Liver (tissue), 9 donors: ENCODE measurements around the gene DGKD. TPM values are rescaled to one million over a fixed set of nuclear protein-coding genes. Genes with fewer than 3 reads are reported as not detected.
A peak's percentile ranks its signal among the peaks of the same experiment; 100 is the strongest.

Source experiments
- DNase-seq: peaks from one replicate; pipeline ENCODE4 v3.0.0-alpha.2; 2017; ENCODE audit warnings: low spot score
- H3K27ac ChIP-seq, 2 donors: one replicate each; pipeline ENCODE4 v1.7.0; 2013; ENCODE audit warnings: inconsistent platforms in 2 of 2, low read length in 2 of 2, control low read depth in 1 of 2, low read depth in 1 of 2, mild to moderate bottlenecking in 1 of 2
- H3K27me3 ChIP-seq, 4 donors: one replicate each; pipeline versions ENCODE4 v1.6.1 to v1.7.0; 2013; ENCODE audit warnings: low read length in 3 of 4, inconsistent platforms in 1 of 4, mild to moderate bottlenecking in 1 of 4, moderate library complexity in 1 of 4; ENCODE audit not compliant: control insufficient read depth in 4 of 4, insufficient read depth in 4 of 4
- H3K36me3 ChIP-seq, 4 donors: one replicate each; pipeline versions ENCODE4 v1.6.1 to v1.7.0; 2013; ENCODE audit warnings: low read length in 3 of 4, mild to moderate bottlenecking in 3 of 4, low read depth in 1 of 4, moderate library complexity in 1 of 4; ENCODE audit not compliant: control insufficient read depth in 4 of 4, insufficient read depth in 3 of 4
- H3K4me1 ChIP-seq, 4 donors: one replicate each; pipeline versions ENCODE4 v1.6.1 to v1.7.0; 2013; ENCODE audit warnings: low read length in 3 of 4, mild to moderate bottlenecking in 3 of 4, moderate library complexity in 1 of 4; ENCODE audit not compliant: control insufficient read depth in 4 of 4, insufficient read depth in 4 of 4
- H3K4me3 ChIP-seq, 3 donors: one replicate each; pipeline versions ENCODE4 v1.6.1 to v1.7.0; 2013; ENCODE audit warnings: low read length in 3 of 3, control low read depth in 1 of 3, low read depth in 1 of 3, mild to moderate bottlenecking in 1 of 3
- H3K9ac ChIP-seq, 2 donors: one replicate each; pipeline ENCODE4 v1.7.0; 2013; ENCODE audit warnings: low read length in 2 of 2, mild to moderate bottlenecking in 2 of 2, moderate library complexity in 2 of 2, control low read depth in 1 of 2, low read depth in 1 of 2
- H3K9me3 ChIP-seq, 4 donors: one replicate each; pipeline versions ENCODE4 v1.6.1 to v1.7.0; 2013; ENCODE audit warnings: low read length in 3 of 4; ENCODE audit not compliant: control insufficient read depth in 4 of 4
- CTCF ChIP-seq: fragments of 150-350 bp; IDR thresholded peaks from 2 replicates; pipeline ENCODE4 v1.5.1; 2017; ENCODE audit warnings: improper control_type of control experiment, low read depth, low read length; ENCODE audit not compliant: missing input control
- EGR1 ChIP-seq, 2 donors: IDR thresholded peaks; 2 replicates each; pipeline ENCODE4 v1.6.1; 2016 to 2018; ENCODE audit warnings: antibody characterized with exemption in 2 of 2, low read depth in 2 of 2
- FOXA2 ChIP-seq: IDR thresholded peaks from 2 replicates; pipeline ENCODE4 v1.6.1; 2016; ENCODE audit warnings: antibody characterized with exemption
- GABPA ChIP-seq, 2 donors: IDR thresholded peaks in 1 of 2; conservative IDR thresholded peaks in 1 of 2; 2 replicates each; pipeline ENCODE4 v1.6.1; 2016; ENCODE audit warnings: antibody characterized with exemption in 2 of 2, mild to moderate bottlenecking in 1 of 2, moderate library complexity in 1 of 2
- HNF4A ChIP-seq, 2 donors: conservative IDR thresholded peaks; 2 replicates each; pipeline ENCODE4 v1.6.1; 2016; ENCODE audit warnings: antibody characterized with exemption in 2 of 2, mild to moderate bottlenecking in 2 of 2
- HNF4G ChIP-seq: IDR thresholded peaks from 2 replicates; pipeline ENCODE4 v1.6.1; 2016; ENCODE audit warnings: antibody characterized with exemption
- JUND ChIP-seq, 2 donors: IDR thresholded peaks; 2 replicates each; pipeline ENCODE4 v1.6.1; 2016; ENCODE audit warnings: antibody characterized with exemption in 2 of 2
- MAX ChIP-seq: IDR thresholded peaks from 2 replicates; pipeline ENCODE4 v1.6.1; 2016; ENCODE audit warnings: antibody characterized with exemption
- NR2F2 ChIP-seq: IDR thresholded peaks from 2 replicates; pipeline ENCODE4 v1.6.1; 2016; ENCODE audit warnings: antibody characterized with exemption
- RAD21 ChIP-seq, 2 donors: IDR thresholded peaks; 2 replicates each; pipeline ENCODE4 v1.6.1; 2016; ENCODE audit warnings: antibody characterized with exemption in 2 of 2, mild to moderate bottlenecking in 2 of 2
- REST ChIP-seq: IDR thresholded peaks from 2 replicates; pipeline ENCODE4 v1.6.1; 2016; ENCODE audit warnings: antibody characterized with exemption, mild to moderate bottlenecking
- RXRA ChIP-seq, 2 donors: IDR thresholded peaks; 2 replicates each; pipeline ENCODE4 v1.6.1; 2017 to 2018; ENCODE audit warnings: antibody characterized with exemption in 2 of 2, mild to moderate bottlenecking in 1 of 2
- SP1 ChIP-seq: IDR thresholded peaks from 2 replicates; pipeline ENCODE4 v1.6.1; 2018; ENCODE audit warnings: antibody characterized with exemption, mild to moderate bottlenecking
- TAF1 ChIP-seq: conservative IDR thresholded peaks from 2 replicates; pipeline ENCODE4 v1.6.1; 2016; ENCODE audit warnings: antibody characterized with exemption, mild to moderate bottlenecking
- YY1 ChIP-seq: IDR thresholded peaks from 2 replicates; pipeline ENCODE4 v1.6.1; 2016; ENCODE audit warnings: antibody characterized with exemption, mild to moderate bottlenecking
- ZBTB33 ChIP-seq: IDR thresholded peaks from 2 replicates; pipeline ENCODE4 v1.6.1; 2016; ENCODE audit warnings: antibody characterized with exemption
- WGBS: extraction: QIAGEN DNeasy Blood & Tissue Kit; methylation state at CpG from one replicate; pipeline ENCODE4 v1.1.7; 2013; 5-methylcytosine and 5-hydroxymethylcytosine counted together
- polyA plus RNA-seq, 2 donors: library from polyadenylated mRNA; stranded (reverse) in 1 of 2; unstranded in 1 of 2; fragments of 200-250 nt in 1 of 2; fragments of >200 nt in 1 of 2; fragmentation: Nextera tagmentation in 1 of 2; extraction: Ambion mirVana in 1 of 2; gene quantifications; one replicate each; pipeline versions ENCODE4 v1.2.1 to v1.2.3, GENCODE V29; 2013 to 2015
- total RNA-seq, 2 donors: library from RNA; depleted of rRNA; stranded (reverse); fragments of >200 nt; gene quantifications; one replicate each; pipeline ENCODE4 v1.2.3, GENCODE V29; 2014
- donor health status: healthy.
- donor health status: healthy.
- donor health status: healthy.
- donor health status: healthy.
- donor health status: healthy.

Gene DGKD
- total and polyA plus RNA-seq, 4 donors = 4.8 to 16.4 (median 8.2) TPM

- TF ChIP-seq FOXA2 = no peak
Observed at GRCh38 chr2:233354971-233355574, 779 bp downstream of the DGKD start (continued).

GRCh38 chr2:233355916-233356315 lies 1.6 kb downstream of the DGKD start:
- TF ChIP-seq TAF1 = no peak
- no peak for TF ChIP-seq ZBTB33
- TF ChIP-seq EGR1 (IDR thresholded peaks at IDR 0.05; ENCODE audit: low read depth in 2 of 2) = no peak
- Histone ChIP-seq H3K27ac (peak overlapping the region in 1 of 2 donors; percentile 2), H3K27me3 (no peaks in the 10 kb centered on the region), H3K4me3 (no peak overlapping the region), H3K36me3 (no peaks in the 10 kb centered on the region), H3K9ac (no peak overlapping the region), H3K4me1 (peaks cover 9 to 42% (median 21%) of the 10 kb centered on the region in 4 donors), H3K9me3 (no peaks in the 10 kb centered on the region)
- 94% methylated on average over 10 of the region's 10 CpGs for WGBS
- no peak for DNase-seq

GRCh38 chr2:233356546-233357308 lies 2.4 kb downstream of the DGKD start:
- Histone ChIP-seq H3K27me3 (no peaks in the 10 kb centered on the region), H3K9ac (no peak overlapping the region), H3K4me3 (no peak overlapping the region), H3K9me3 (no peaks in the 10 kb centered on the region), H3K4me1 (peaks cover 9 to 42% (median 21%) of the 10 kb centered on the region in 4 donors), H3K36me3 (no peaks in the 10 kb centered on the region), H3K27ac (peak overlapping the region; percentile 2 to 43)
- 86% methylated on average over 4 of the region's 4 CpGs for WGBS
- no peak for DNase-seq
- TF ChIP-seq RAD21 (IDR thresholded peaks at IDR 0.05) = no peak
- TF ChIP-seq HNF4G = no peak
- no peak for TF ChIP-seq HNF4A (conservative IDR thresholded peaks at IDR 0.05)
- no peak for TF ChIP-seq REST
- no peak for TF ChIP-seq CTCF
- no peak for TF ChIP-seq MAX
- no peak for TF ChIP-seq ZBTB33
- no peak for TF ChIP-seq NR2F2
- TF ChIP-seq YY1 = no peak
- TF ChIP-seq SP1 = no peak
- TF ChIP-seq GABPA (IDR thresholded peaks at IDR 0.05 in 1 of 2, conservative IDR thresholded peaks at IDR 0.05 in 1 of 2) = no peak
- no peak for TF ChIP-seq TAF1
- no peak for TF ChIP-seq EGR1 (IDR thresholded peaks at IDR 0.05; ENCODE audit: low read depth in 2 of 2)
- TF ChIP-seq FOXA2 = no peak
- TF ChIP-seq JUND (IDR thresholded peaks at IDR 0.05) = no peak
- no peak for TF ChIP-seq RXRA (IDR thresholded peaks at IDR 0.05)
